Stimulated activated CD4-positive, alpha-beta T cell treated with anti-CD3 and anti-CD28 coated beads, TNF-alpha, amount 100 ng/mL, for 24 hours (primary cell): ENCODE results near the gene GCGR.

Source experiments
- DNase-seq, 3 experiments: peaks; one replicate each; pipeline ENCODE4 v3.0.0-alpha.2; 2020; ENCODE audit warnings: low read depth in 3 of 3

Gene GCGR

GRCh38 chr17:81811705-81812570 is 8.0 kb downstream of the GCGR start:
- no peak for DNase-seq

GRCh38 chr17:81812571-81813370 is 8.8 kb downstream of the GCGR start:
- no peak for DNase-seq

- no peak for DNase-seq
Observed at GRCh38 chr17:81813371-81813684, 9.4 kb downstream of the GCGR start.

GRCh38 chr17:81813861-81814683 is 10.1 kb downstream of the GCGR start:
- DNase-seq: no peak

GRCh38 chr17:81814748-81815645 is 11.0 kb downstream of the GCGR start:
- no peak for DNase-seq

GRCh38 chr17:81815646-81815986 is 11.7 kb downstream of the GCGR start:
- no peak for DNase-seq

- DNase-seq: no peak
Observed at GRCh38 chr17:81817758-81818147, 13.8 kb downstream of the GCGR start.

- DNase-seq: no peak
Observed at GRCh38 chr17:81819708-81820107, 15.8 kb downstream of the GCGR start.

GRCh38 chr17:81821147-81821546 is 17.2 kb downstream of the GCGR start:
- no peak for DNase-seq

GRCh38 chr17:81821603-81822311 is 17.8 kb downstream of the GCGR start:
- no peak for DNase-seq

- DNase-seq: no peak
Observed at GRCh38 chr17:81822312-81822637, 18.3 kb downstream of the GCGR start.

GRCh38 chr17:81822996-81823819 is 19.3 kb downstream of the GCGR start:
- DNase-seq: no peak

GRCh38 chr17:81823820-81824550 is 20.0 kb downstream of the GCGR start:
- no peak for DNase-seq

GRCh38 chr17:81824595-81824994 is 20.6 kb downstream of the GCGR start:
- no peak for DNase-seq

- DNase-seq: no peak
Observed at GRCh38 chr17:81825841-81826466, 22.0 kb downstream of the GCGR start.

- no peak for DNase-seq
Observed at GRCh38 chr17:81828656-81829055, 24.7 kb downstream of the GCGR start.

- DNase-seq: no peak
Observed at GRCh38 chr17:81829858-81830257, 25.9 kb downstream of the GCGR start.

- no peak for DNase-seq
Observed at GRCh38 chr17:81831563-81831956, 27.6 kb downstream of the GCGR start.
